ENCODE results near the gene CASP6.
A peak's percentile ranks its signal among the peaks of the same experiment; 100 is the strongest.
"Not testable (repeated sequence)": the region's sequence is repeated elsewhere in the genome, so short reads cannot be mapped to it uniquely, and the experiment has no call there.

CASP6 gene

GRCh38 chr4:109723110-109723509 is 19.9 kb upstream of the CASP6 start:
- no peak for DNase-seq (ENCODE audit: low read depth, low spot score)
- H3K4me3 ChIP-seq (ENCODE audit: low read length), result no peak overlapping the region

GRCh38 chr4:109722357-109722756 is 19.1 kb upstream of the CASP6 start:
- H3K4me3 ChIP-seq (ENCODE audit: low read length), result no peak overlapping the region
- no peak for DNase-seq (ENCODE audit: low read depth, low spot score)

- no peak for DNase-seq (ENCODE audit: low read depth, low spot score)
- H3K4me3 ChIP-seq (ENCODE audit: low read length), result no peak overlapping the region
These were observed 17.8 kb upstream of the CASP6 start for GRCh38 chr4:109721033-109721432.

GRCh38 chr4:109719604-109720003 is 16.4 kb upstream of the CASP6 start:
- no peak for DNase-seq (ENCODE audit: low read depth, low spot score)

GRCh38 chr4:109718759-109719158 is 15.5 kb upstream of the CASP6 start:
- DNase-seq (ENCODE audit: low read depth, low spot score), result no peak
- no peak overlapping the region for H3K4me3 ChIP-seq (ENCODE audit: low read length)

More at GRCh38 chr4:109719604-109720003, 16.4 kb upstream of the CASP6 start:
- H3K4me3 ChIP-seq (ENCODE audit: low read length), result no peak overlapping the region

- H3K4me3 ChIP-seq (ENCODE audit: low read length), result no peak overlapping the region
- DNase-seq (ENCODE audit: low read depth, low spot score), result no peak
These were observed 10.3 kb upstream of the CASP6 start for GRCh38 chr4:109713500-109713899.

GRCh38 chr4:109708990-109709389 is 5.7 kb upstream of the CASP6 start:
- no peak overlapping the region for H3K4me3 ChIP-seq (ENCODE audit: low read length)
- DNase-seq (ENCODE audit: low read depth, low spot score), result no peak

GRCh38 chr4:109708435-109708834 is 5.2 kb upstream of the CASP6 start:
- no peak overlapping the region for H3K4me3 ChIP-seq (ENCODE audit: low read length)
- DNase-seq (ENCODE audit: low read depth, low spot score), result no peak

GRCh38 chr4:109703664-109704361 is 568 bp upstream of the CASP6 start:
- H3K4me3 ChIP-seq (ENCODE audit: low read length), result peak overlapping the region; percentile 79
- DNase-seq (ENCODE audit: low read depth, low spot score), result no peak

- DNase-seq (ENCODE audit: low read depth, low spot score), result no peak
- H3K4me3 ChIP-seq (ENCODE audit: low read length), result peak overlapping the region; percentile 79
These were observed 1.5 kb downstream of the CASP6 start for GRCh38 chr4:109701566-109702410.

- no peak overlapping the region for H3K4me3 ChIP-seq (ENCODE audit: low read length)
- DNase-seq (ENCODE audit: low read depth, low spot score), result no peak
These were observed 3.6 kb downstream of the CASP6 start for GRCh38 chr4:109699553-109700225.

GRCh38 chr4:109698656-109699055 is 4.6 kb downstream of the CASP6 start:
- DNase-seq (ENCODE audit: low read depth, low spot score), result no peak
- no peak overlapping the region for H3K4me3 ChIP-seq (ENCODE audit: low read length)

- H3K4me3 ChIP-seq (ENCODE audit: low read length), result no peak overlapping the region
- no peak for DNase-seq (ENCODE audit: low read depth, low spot score)
These were observed 11.8 kb downstream of the CASP6 start for GRCh38 chr4:109691411-109691920.

- no peak overlapping the region for H3K4me3 ChIP-seq (ENCODE audit: low read length)
- peak; percentile 37 for DNase-seq (ENCODE audit: low read depth, low spot score)
These were observed 12.4 kb downstream of the CASP6 start for GRCh38 chr4:109690690-109691410.

GRCh38 chr4:109684727-109685126 is 18.5 kb downstream of the CASP6 start:
- no peak for DNase-seq (ENCODE audit: low read depth, low spot score)
- H3K4me3 ChIP-seq (ENCODE audit: low read length), result no peak overlapping the region

GRCh38 chr4:109683621-109684253 is 19.5 kb downstream of the CASP6 start:
- no peak overlapping the region for H3K4me3 ChIP-seq (ENCODE audit: low read length)

GRCh38 chr4:109682875-109683274 is 20.4 kb downstream of the CASP6 start:
- no peak for DNase-seq (ENCODE audit: low read depth, low spot score)
- no peak overlapping the region for H3K4me3 ChIP-seq (ENCODE audit: low read length)

More at GRCh38 chr4:109683621-109684253, 19.5 kb downstream of the CASP6 start:
- no peak for DNase-seq (ENCODE audit: low read depth, low spot score)

GRCh38 chr4:109678925-109679324 is 24.3 kb downstream of the CASP6 start:
- not testable (repeated sequence) for DNase-seq (ENCODE audit: low read depth, low spot score); H3K4me3 ChIP-seq (ENCODE audit: low read length)

- not testable (repeated sequence) for DNase-seq (ENCODE audit: low read depth, low spot score); H3K4me3 ChIP-seq (ENCODE audit: low read length)
These were observed 24.8 kb downstream of the CASP6 start for GRCh38 chr4:109678472-109678871.
